ENCODE data around the gene OR5B12.
"Not testable (repeated sequence)": the region's sequence is repeated elsewhere in the genome, so short reads cannot be mapped to it uniquely, and the experiment has no call there.

Gene OR5B12

DNA sequence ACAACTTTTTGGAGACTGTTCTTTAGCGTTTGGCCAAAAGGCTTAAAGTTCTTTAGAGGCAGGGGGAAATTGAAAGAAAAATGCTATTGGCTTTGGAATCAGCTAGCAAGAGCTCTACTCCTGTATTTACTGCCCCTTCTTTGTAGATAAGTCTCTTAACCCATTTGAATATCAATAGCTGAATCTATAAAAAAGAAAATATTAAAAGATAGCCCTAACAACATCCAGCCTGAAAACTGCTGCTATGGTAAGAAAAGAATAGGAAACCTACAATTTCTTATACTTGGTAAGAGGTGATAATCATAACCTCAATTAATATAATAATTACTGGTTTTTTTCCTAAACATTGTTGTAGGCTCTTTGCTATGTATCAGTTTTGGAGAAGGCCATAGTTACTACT is at the start of gene OR5B12:
Gene OR5B12 (minus strand): TSS at position 101 of the 400 bp plus-strand sequence. CDS start 2,085 bp downstream, outside the sequence.
- no peak for DNase-seq (ENCODE audit: low spot score)

DNA sequence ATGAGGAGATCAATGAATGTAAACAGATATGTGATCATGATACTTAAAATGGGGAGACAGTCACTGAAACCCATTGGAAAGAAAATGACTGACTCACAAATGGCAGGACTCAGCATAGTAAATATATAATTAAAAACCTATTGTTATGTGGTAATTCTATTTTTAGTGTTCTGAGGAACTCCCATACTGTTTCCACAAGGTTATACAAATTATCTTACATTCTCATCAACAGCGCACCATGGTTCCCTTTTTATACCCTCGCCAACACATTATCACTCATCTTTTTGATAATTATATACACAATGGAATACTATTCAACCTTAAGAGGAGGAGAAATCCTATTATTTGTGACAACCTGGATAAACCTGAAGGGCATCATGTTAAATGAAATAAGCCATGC is 48.8 kb upstream of the OR5B12 start:
- DNase-seq (ENCODE audit: low spot score): no peak

DNA sequence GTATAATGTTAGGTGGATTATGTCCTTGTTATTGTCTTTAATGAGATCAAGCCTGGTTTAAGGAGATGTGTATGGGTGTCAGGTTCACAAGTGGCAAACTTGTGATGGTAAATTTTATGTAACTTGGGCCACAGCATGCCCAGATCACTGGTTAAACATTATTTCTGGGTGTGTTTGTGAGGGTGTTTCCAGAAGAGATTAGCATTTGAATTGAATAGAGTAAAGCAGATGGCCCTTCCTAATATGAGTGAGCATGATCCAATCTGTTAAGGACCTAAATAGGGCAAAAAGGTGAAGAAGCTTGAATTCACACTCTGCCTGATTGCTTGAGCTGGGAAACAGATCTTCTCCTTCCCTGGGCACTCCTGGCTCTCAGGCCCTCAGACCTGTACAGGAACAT is 45.1 kb upstream of the OR5B12 start:
- DNase-seq (ENCODE audit: low spot score): no peak

DNA sequence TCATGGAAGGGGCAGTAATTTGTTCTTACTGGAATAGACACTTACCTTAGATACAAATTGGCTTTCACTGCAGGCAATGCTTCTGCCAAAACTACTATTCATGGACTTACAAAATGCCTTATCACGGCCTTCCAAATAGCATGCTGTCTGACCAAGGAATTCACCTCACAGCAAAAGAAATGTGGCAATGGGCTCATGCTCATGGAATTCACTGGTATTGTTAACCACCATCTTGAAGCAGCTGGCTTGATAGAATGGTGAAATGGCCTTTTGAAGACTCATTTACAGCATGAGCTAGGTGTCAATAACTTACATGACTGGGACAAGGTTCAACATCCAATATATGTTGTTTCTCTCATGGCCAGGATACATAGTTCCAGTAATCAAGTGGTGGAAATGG is 43.9 kb upstream of the OR5B12 start:
- no peak for DNase-seq (ENCODE audit: low spot score)

DNA sequence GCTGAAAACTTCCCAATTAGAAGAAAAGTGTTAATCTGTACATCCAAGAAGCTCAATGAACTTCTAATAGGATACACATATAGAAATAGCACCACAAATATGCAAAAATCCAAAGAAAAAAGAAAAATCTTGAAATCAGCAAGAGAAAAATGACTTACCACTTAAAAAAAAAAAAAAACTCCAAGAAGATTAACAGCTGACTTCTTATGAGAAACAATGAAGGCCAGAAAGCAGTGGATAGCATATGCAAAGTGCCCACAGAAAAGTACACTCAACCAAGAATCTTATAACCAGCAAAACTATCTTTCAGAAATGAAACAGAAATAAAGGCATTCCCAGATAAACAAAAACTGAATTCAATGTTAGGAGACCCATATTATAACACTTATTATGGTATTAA is 29.9 kb upstream of the OR5B12 start:
- DNase-seq (ENCODE audit: low spot score): no peak

DNA sequence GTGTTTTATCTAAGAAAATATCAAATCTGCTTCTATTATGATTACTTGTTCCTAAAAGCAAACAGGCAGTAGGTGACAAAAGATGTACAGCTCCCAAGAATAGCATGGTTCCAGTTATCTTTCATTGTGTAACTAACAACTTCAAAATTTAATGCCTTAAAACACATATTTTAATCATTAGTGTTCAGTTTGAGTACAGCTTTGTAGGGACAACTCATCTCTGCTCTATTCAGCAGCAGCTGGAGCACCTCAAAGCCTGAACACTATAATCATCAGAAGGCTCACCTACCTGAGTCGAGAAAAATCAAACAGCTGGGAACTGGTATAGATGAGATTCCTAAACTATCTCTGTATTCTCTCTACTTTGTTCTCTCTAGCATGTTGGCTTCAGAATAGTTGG is 24.3 kb upstream of the OR5B12 start:
- no peak for DNase-seq (ENCODE audit: low spot score)

DNA sequence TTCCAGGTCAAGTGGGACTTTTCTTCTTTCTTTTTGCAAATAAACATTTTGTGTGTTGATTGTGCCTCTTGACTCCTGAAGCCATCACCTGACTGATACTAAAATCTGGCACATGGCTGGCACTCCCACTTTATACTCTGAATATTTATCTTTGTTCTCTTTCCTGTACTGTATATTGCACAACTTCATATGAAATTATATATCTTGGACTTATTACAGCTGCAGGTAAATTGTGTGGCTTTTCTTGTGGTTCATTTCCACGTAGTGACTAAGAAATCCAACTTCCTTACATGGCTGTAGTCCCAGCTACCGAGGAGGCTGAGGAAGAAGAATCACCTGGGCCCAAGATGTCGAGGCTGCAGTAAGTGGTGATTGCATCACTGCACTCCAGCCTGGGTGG is 23.7 kb upstream of the OR5B12 start:
- DNase-seq (ENCODE audit: low spot score): no peak

DNA sequence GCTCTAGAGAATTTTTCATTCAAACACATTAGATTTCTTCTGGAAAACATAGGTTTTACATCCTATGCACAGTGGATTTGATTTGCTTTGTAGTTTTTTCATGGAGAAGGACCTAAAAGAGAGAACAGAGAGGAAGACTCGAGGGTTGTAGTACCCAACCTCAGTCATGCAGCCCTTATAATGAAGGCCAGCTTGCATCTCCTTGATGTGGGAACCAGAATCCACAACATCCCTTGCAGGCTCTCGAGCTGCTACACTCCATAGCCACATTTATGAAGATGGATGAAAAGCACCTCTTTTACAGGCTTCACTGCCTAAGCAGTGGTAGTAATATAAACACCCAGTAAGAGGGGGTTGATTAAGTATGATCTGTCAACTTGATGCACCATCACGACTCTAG is 9.5 kb upstream of the OR5B12 start:
- DNase-seq (ENCODE audit: low spot score): no peak

DNA sequence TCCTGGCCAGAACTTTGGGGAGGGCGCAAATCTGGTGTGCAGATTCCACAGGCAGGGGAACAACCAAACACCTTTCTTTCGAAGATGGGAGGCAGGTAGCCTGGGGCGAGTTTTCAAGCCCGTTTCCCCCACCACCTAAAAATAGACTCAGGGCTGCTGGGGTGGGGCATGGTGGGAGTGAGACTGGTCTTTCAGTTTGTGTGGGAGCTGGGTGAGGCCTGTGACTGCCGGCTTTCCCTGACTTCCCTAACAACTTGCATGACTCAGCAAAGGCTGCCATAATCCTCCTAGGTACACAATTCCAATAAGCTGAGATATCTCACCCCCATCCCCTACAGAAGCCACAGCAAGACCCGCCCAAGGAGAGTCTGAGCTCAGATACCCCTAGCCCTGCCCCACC is 4.3 kb upstream of the OR5B12 start:
- DNase-seq (ENCODE audit: low spot score): no peak

DNA sequence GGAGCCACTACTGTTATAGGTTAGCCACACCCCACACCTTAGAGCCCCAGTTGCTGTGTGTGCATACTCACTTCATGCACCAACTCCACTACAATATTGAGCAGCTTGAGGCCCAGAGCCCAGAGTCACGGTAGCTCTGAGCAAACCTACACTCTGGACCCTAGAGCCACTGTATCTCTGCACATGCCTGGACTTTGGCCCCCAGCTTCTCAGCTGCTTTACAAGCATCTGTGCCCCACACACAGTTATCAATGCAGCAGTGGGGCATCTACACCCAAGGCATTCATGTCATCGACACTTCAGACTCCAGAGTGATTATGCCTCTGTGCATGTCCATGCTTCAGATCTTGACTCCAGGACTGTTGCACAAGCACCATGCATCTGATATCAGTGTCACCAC is 2.3 kb upstream of the OR5B12 start:
- DNase-seq (ENCODE audit: low spot score): no peak

DNA sequence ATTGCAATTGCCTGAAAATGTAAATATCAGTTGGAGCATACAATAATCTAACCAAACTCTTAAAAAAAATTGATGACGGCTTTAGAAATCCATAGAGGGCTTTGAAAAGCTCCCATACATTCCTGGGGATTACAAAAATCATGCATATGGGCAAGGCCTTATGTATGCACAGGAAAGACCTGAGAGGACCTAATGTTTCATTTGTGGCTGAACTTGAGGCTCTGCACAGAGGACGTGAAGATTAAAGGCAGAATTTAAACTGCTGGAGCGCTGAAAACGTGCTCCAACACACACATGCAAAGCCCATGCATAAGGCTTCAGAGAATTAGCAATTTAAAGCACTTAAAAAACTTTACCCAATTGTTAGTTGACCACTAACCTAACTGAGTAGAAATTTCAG is 3.5 kb downstream of the OR5B12 start:
- DNase-seq (ENCODE audit: low spot score): no peak

DNA sequence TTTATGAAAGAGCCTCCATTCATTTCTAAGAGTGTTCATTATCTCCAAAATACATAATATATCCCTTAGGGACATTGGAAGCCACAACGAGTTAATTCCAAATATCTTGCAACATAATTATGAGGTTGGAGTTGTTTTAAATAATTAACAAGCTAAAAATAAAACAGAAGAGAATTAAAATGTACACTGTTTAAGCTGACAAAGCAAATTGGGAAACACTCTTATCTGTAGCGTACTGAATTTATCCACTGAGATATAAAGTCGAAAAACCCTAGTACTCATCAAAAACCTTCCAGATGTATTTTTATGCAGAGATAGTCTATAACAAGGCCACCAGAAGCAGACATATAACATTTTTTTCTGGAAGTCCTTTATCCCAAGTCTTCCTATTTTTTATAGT is 7.8 kb downstream of the OR5B12 start:
- DNase-seq (ENCODE audit: low spot score): no peak

DNA sequence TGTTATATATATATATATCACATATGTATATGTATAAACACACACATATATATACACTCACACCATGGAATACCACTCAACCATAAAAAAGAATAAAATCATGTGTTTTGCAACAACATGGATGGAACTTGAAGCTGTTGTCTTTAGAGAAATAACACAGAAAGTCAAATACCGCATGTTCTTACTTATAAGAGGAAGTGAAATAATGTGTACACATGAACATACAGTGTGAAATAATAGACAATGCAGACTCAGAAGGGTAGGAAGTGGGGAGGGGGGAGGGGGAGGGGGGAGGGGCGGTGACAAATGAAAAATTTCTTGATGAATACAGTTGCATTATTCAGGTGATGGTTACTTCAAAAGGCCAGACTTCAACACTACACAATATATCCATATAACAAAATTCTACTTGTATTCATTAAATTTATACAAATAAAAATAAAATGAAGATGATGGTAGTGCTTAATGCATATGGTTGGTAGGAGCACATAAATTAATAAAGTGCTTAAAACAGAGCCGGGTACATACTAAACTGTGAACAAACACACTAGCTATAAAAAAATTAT is 8.3 kb downstream of the OR5B12 start:
- DNase-seq (ENCODE audit: low spot score): no peak

DNA sequence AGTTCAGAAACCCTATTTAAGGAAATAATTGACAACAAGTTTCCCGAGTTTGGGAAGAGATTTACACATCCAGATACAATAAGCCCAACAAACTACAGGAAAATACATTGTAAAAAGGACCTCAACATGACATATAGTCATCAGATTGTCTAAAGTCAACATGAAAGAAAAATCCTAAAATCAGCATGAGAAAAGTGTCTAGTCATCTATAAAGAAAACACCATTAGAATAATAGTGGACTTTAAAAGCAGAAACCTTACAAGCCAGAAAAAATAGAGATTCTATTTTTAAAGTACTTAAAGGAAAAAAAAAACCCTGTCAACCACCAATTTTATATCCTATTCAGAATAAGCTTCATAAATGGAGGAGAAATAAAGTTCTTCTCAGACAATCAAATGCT is 12.8 kb downstream of the OR5B12 start:
- DNase-seq (ENCODE audit: low spot score): no peak

DNA sequence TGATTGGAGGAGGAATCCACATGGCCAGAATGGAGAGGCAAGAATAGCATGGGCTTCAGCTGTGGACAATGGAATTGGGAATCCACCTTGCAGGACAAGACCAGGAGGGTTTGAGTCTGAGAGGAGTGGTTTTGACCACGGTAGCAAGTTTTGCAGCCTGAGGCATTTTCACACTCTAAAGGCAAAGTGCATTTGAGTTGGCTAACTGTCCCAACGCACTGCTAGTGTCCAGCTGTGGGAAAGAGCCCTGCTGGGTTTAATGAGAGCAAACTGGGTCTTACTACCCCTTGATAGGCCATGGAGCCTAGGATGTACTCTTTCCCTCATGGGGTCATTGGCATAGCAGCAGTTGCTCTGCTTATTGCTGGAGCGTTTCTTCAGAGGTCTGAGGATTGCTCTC is 14.0 kb downstream of the OR5B12 start, which contains the start of gene OR5B2:
Gene OR5B2 (minus strand): TSS at position 101 of the 400 bp plus-strand sequence. CDS start 4,860 bp downstream, outside the sequence.
- no peak for DNase-seq (ENCODE audit: low spot score)

DNA sequence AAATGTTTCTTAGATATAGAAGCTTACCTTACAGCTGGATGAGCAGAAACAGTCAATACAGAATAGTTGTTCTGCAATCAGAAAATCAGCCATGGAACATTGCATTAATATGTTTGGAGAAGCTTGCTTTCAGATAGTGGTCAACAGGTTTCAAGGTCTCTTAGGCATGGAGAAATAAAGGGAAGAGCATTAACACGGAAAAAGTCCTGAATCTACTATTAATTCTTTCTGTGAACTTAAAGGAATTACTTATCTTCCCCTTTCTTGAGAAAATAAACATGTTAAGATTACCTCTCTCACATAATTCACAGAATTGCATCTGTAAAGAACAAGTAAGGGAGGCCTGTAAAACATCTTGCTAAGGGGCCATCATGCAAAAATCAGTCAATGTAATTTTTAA is 35.3 kb downstream of the OR5B12 start, which contains the start of gene OR5B3:
Gene OR5B3 (minus strand): TSS at position 101 of the 400 bp plus-strand sequence. CDS start 3,465 bp downstream, outside the sequence.
- no peak for DNase-seq (ENCODE audit: low spot score)

DNA sequence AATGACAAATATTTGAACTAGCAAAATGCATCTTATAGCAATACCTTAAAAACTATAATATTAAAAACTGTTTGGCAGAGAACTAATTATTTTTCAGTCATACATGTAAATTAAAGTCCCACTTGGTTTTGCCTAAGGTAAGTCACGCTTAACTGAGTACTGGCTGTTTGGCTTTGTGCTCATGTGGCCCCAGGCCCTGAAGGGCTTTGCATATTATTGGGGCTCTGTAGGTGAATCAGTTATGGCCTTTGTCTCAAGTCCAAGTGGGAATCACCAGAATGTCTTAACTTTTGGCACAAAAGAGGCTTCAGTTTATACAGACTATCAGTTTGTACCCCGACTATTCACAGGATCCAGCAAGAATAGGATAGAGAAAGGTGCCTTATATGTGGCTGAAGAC is 42.4 kb downstream of the OR5B12 start:
- DNase-seq (ENCODE audit: low spot score): not testable (repeated sequence)

DNA sequence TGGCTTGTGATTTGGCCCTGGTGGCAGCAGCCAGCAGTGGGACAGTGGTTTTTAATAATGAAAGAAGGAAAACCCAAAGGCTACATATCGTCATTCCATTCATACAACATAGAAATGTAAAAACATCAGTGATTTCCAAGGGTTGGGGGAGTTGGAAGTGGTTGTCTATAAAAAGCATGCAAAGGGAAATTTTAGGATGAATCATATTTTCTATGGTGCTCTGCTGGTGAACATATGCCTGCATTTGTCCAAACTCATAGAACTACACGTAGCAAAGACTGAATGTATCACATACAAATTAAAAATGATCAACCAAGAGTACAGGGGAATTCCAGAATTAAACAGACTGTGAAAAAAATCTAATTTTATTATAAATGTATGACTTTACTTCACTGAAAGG is 46.5 kb downstream of the OR5B12 start:
- DNase-seq (ENCODE audit: low spot score): no peak

DNA sequence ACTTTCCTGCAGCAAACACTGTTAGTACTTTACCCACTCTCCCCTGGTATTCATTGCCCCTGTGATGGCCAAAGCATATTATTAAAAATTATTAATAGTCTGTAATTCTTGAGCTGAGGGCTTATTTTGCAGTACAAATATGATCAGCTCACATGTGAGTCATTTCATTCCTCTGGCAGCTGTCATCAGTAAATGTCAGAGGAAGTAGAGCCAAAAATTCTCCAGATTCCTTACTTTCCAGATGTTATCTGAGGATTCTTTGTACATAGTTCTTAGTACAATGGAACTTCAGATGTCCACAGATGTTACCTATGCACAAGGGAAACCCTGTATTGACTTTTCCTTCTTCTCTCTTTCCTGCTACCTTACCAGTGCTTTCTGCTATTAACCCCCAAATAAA is 47.8 kb downstream of the OR5B12 start:
- no peak for DNase-seq (ENCODE audit: low spot score)

DNA sequence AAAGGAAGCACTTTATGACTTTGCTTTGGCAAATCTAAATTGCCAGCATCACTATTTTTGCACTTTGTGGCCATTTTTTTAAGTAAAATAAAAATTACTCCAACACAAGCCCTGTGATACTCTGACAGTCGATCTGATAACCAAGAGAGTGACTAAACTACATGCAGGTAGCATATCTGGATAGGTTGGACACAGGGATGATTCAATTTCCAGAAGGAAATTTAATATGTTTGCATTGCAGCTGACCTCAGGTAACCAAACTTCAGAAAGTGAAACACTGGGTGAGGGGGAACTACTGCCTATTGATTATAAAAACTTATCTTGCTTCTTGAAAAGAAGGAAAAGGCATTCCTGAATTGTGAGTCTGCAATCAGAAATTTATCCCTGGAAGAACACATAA is 49.3 kb downstream of the OR5B12 start:
- DNase-seq (ENCODE audit: low spot score): no peak

DNA sequence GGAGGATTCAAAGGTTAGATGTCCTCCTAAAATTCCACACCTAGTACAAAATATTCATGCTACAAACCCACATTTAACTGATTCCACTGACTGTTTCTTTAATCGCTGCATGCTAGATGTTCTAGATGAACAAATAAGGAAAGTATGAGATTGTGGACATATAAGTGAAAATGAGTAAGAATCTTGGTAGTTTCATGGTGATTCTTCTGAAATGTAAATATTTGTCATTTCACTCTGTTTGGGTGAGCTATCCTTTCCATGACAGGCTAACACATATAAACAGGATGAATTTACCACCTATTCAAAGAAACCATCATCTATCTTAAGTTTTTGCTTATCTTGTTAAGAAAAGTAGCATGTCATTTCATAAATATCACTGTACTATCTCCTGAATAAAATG is 50.2 kb downstream of the OR5B12 start:
- no peak for DNase-seq (ENCODE audit: low spot score)

DNA sequence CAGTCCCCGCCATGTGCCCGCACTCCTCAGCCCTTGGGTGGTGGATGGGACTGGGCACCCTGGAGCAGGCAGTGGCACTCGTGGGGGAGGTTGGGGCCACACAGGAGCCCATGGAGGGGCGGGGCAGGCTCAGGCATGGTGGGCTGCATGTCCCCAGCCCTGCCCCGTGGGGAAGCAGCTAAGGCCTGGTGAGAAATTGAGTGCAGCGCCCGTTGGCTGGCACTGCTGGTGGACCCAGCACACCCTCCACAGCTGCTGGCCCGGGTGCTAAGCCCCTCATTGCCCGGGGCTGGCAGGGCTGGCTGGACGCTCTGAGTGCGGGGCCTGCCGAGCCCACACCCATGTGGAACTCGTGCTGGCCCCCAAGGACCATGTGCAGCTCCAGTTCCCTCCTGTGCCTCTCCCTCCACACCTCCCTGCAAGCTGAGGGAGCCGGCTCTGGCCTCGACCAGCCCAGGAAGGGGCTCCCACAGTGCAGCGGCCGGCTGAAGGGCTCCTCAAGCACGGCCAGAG is 51.4 kb downstream of the OR5B12 start:
- no peak for DNase-seq (ENCODE audit: low spot score)

Measured in HuH-7.5 (cell line).